Stimulated activated CD4-positive, alpha-beta T cell treated with anti-CD3 and anti-CD28 coated beads, Interleukin-12 subunit alpha, Interleukin-12 subunit beta, amount 100 ng/mL, for 4 hours (primary cell): ENCODE data around the gene MYL10.
"Not testable (repeated sequence)": the region's sequence is repeated elsewhere in the genome, so short reads cannot be mapped to it uniquely, and the experiment has no call there.

Experiments
- DNase-seq: peaks from one replicate; pipeline ENCODE4 v3.0.0-alpha.2; 2020

MYL10 gene

GRCh38 chr7:101650579-101651081, 21.5 kb upstream of the MYL10 start:
- DNase-seq: no peak

GRCh38 chr7:101647876-101648275, 18.8 kb upstream of the MYL10 start:
- DNase-seq: not testable (repeated sequence)

- no peak for DNase-seq
Measured at GRCh38 chr7:101645951-101646350, 16.9 kb upstream of the MYL10 start.

GRCh38 chr7:101644879-101645278, 15.8 kb upstream of the MYL10 start:
- no peak for DNase-seq

- not testable (repeated sequence) for DNase-seq
Measured at GRCh38 chr7:101639127-101639526, 10.0 kb upstream of the MYL10 start.

- no peak for DNase-seq
Measured at GRCh38 chr7:101636822-101637623, 7.9 kb upstream of the MYL10 start.

- no peak for DNase-seq
Measured at GRCh38 chr7:101635484-101635883, 6.4 kb upstream of the MYL10 start.

GRCh38 chr7:101634196-101634717, 5.2 kb upstream of the MYL10 start:
- DNase-seq: no peak

- DNase-seq: no peak
Measured at GRCh38 chr7:101633511-101633910, 4.4 kb upstream of the MYL10 start.

- DNase-seq: no peak
Measured at GRCh38 chr7:101632641-101633040, 3.5 kb upstream of the MYL10 start.

GRCh38 chr7:101631224-101631714, 2.2 kb upstream of the MYL10 start:
- DNase-seq: no peak

- no peak for DNase-seq
Measured at GRCh38 chr7:101630591-101630990, 1.5 kb upstream of the MYL10 start.

GRCh38 chr7:101628522-101628921, 574 bp downstream of the MYL10 start:
- no peak for DNase-seq

GRCh38 chr7:101626758-101627157, 2.3 kb downstream of the MYL10 start:
- no peak for DNase-seq

GRCh38 chr7:101626069-101626671, 2.9 kb downstream of the MYL10 start:
- DNase-seq: no peak

GRCh38 chr7:101625031-101625791, 3.9 kb downstream of the MYL10 start:
- no peak for DNase-seq

GRCh38 chr7:101624246-101625001, 4.7 kb downstream of the MYL10 start:
- DNase-seq: no peak

- DNase-seq: no peak
Measured at GRCh38 chr7:101622609-101623173, 6.4 kb downstream of the MYL10 start.

GRCh38 chr7:101620991-101621390, 8.1 kb downstream of the MYL10 start:
- DNase-seq: no peak

- no peak for DNase-seq
Measured at GRCh38 chr7:101620395-101620794, 8.7 kb downstream of the MYL10 start.

- no peak for DNase-seq
Measured at GRCh38 chr7:101618916-101619315, 10.2 kb downstream of the MYL10 start.

- DNase-seq: no peak
Measured at GRCh38 chr7:101618207-101618839, 10.8 kb downstream of the MYL10 start.
